ENCODE results near the gene KRTAP4-8. TPM values are rescaled to one million over a fixed set of nuclear protein-coding genes. Genes with fewer than 3 reads are reported as not detected.
"Not testable (repeated sequence)": the region's sequence is repeated elsewhere in the genome, so short reads cannot be mapped to it uniquely, and the experiment has no call there.

KRTAP4-8 gene
- total RNA-seq, 1 experiment from 2014 or later = not detected

GRCh38 chr17:41107941-41108450 is 10.1 kb upstream of the KRTAP4-8 start:
- Mint-ChIP-seq H3K27ac (peak overlapping the region; percentile 80), H3K4me3 (no peak overlapping the region), H3K27me3 (ENCODE audit: low read depth) (no peaks in the 10 kb centered on the region), H3K9me3 (peaks cover 36% of the 10 kb centered on the region), H3K36me3 (peaks cover 36% of the 10 kb centered on the region), H3K4me1 (peaks cover 43% of the 10 kb centered on the region)
- POLR2A ChIA-PET = no interaction called here
- no peak for TF ChIP-seq STAT6 (CRISPR knock-in tag; conservative IDR thresholded peaks at IDR 0.05; ENCODE audit: low read depth)
- TF ChIP-seq ATF6 (CRISPR knock-in tag; IDR thresholded peaks at IDR 0.05) = no peak
- TF ChIP-seq ZNF512 (CRISPR knock-in tag; IDR thresholded peaks at IDR 0.05; ENCODE audit: borderline replicate concordance) = no peak
- no peak for TF ChIP-seq ZNF423 (CRISPR knock-in tag; IDR thresholded peaks at IDR 0.05)
- no peak for TF ChIP-seq PREB (CRISPR knock-in tag; IDR thresholded peaks at IDR 0.05; ENCODE audit: borderline replicate concordance)
- TF ChIP-seq NR3C1 (CRISPR knock-in tag; conservative IDR thresholded peaks at IDR 0.05; ENCODE audit: low read depth) = no peak
- no peak for TF ChIP-seq ATF2 (CRISPR knock-in tag; IDR thresholded peaks at IDR 0.05; ENCODE audit: borderline replicate concordance, low read depth)
- no peak for DNase-seq (ENCODE audit: low spot score)
- CTCF ChIA-PET = no interaction called here
- ATAC-seq = no peak

GRCh38 chr17:41105347-41105746 is 7.4 kb upstream of the KRTAP4-8 start, which contains the start of gene KRTAP4-9:
KRTAP4-9 (plus strand) TSS chr17:41105389; CDS start chr17:41105389, 0 bp downstream.
- TF ChIP-seq ZNF423 (CRISPR knock-in tag; IDR thresholded peaks at IDR 0.05) = peak; percentile 7; the same call in 1 of the 2 replicates
- H3K4me3 Mint-ChIP-seq; ATAC-seq; DNase-seq (ENCODE audit: low spot score); CTCF ChIA-PET; H3K27me3 Mint-ChIP-seq (ENCODE audit: low read depth); POLR2A ChIA-PET: not testable (repeated sequence)
- peaks cover 19% of the 10 kb centered on the region for H3K9me3 Mint-ChIP-seq
- H3K4me1 Mint-ChIP-seq = peaks cover 57% of the 10 kb centered on the region
- H3K27ac Mint-ChIP-seq = peak within 1 kb of the TSS; percentile 55; the same call in 1 of the 2 replicates
- H3K36me3 Mint-ChIP-seq = peaks cover 19% of the 10 kb centered on the region

- DNase-seq (ENCODE audit: low spot score) = not testable (repeated sequence)
Observed at GRCh38 chr17:41104386-41105038, 6.6 kb upstream of the KRTAP4-8 start.

More at GRCh38 chr17:41104386-41105038, 6.6 kb upstream of the KRTAP4-8 start:
- Mint-ChIP-seq H3K9me3 (peaks cover 14% of the 10 kb centered on the region), H3K4me1 (peaks cover 64% of the 10 kb centered on the region), H3K36me3 (peaks cover 11% of the 10 kb centered on the region)
- ATAC-seq; H3K27me3 Mint-ChIP-seq (ENCODE audit: low read depth); CTCF ChIA-PET; H3K27ac Mint-ChIP-seq; H3K4me3 Mint-ChIP-seq; POLR2A ChIA-PET: not testable (repeated sequence)
